Ammon's horn (tissue), 1 donor: ENCODE measurements around the gene TM4SF1.
"Not testable (repeated sequence)": the region's sequence is repeated elsewhere in the genome, so short reads cannot be mapped to it uniquely, and the experiment has no call there.

Source experiments
- DNase-seq: peaks from one replicate; pipeline ENCODE4 v3.0.0-alpha.2; 2016; ENCODE audit warnings: low spot score

TM4SF1 gene

DNA sequence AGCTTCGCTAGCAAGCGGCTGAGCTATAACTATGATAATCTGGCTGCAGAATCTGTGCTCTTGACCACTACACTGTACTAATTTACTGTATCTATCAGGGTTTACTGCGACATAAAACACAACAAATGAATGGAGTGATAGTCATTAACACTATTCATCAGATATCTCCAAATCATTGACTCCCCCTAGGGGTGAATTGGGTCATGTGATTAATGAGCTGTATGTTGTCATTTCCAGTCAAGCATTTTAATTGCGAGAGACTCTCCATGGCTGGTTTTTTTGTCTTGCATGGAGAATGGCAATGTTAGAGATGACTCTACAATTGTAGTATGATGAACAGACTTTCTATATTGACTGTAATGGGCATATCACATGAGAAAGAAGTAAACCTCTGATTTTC, 33.5 kb downstream of the TM4SF1 start:
- no peak for DNase-seq

GRCh38 chr3:149342413-149343380, 34.8 kb downstream of the TM4SF1 start:
- no peak for DNase-seq

DNA sequence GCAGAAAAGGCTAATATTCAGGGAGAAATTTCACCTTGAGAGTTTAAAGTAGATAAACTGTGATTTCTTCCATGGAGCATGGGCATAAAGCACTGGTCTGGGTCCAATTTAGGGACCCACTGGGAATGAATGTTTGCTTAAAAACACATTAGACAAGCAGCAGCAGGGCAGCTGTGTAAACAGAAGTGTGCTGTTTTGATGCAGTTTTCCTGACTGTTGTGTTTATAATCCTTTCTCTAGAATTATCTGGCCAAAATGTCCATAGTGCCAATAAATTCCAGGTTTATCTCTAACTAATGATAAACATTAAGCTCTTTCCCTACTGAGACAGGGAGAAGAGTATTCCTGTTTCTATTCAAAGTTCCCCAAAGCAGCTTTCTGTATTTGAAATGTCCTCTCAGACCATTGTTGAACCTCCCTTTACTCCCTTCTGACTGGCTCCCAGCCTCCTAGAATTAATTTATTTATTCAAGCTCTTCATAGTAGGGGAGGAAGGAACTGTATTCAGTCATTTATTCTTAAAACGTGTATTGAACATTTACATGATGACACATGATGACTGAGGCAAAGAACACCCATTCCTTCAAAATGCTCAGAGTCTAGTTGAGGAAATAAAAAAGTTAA, 37.0 kb downstream of the TM4SF1 start:
- DNase-seq: no peak

DNA sequence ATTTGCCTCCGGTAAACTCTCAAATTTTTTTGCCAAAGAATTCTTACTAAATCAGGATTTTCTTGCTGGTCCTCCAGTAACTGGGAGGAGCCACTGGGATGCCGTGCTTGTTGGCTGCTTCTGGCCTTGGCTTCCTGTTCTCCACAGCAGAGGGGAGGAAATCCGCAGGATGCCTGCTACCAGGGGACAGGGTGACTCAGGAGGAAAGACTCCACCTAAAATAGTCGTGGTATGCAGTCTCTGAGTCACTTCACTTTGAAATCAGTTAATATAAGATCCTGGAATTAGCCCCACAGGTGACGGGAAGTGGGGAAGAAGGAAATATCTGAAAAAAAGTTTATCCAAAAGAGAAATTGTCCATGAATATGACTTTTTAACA, 37.5 kb downstream of the TM4SF1 start:
- DNase-seq: peak; percentile 8

GRCh38 chr3:149337486-149337885, 40.0 kb downstream of the TM4SF1 start:
- not testable (repeated sequence) for DNase-seq

GRCh38 chr3:149336925-149337324, 40.5 kb downstream of the TM4SF1 start:
- no peak for DNase-seq

DNA sequence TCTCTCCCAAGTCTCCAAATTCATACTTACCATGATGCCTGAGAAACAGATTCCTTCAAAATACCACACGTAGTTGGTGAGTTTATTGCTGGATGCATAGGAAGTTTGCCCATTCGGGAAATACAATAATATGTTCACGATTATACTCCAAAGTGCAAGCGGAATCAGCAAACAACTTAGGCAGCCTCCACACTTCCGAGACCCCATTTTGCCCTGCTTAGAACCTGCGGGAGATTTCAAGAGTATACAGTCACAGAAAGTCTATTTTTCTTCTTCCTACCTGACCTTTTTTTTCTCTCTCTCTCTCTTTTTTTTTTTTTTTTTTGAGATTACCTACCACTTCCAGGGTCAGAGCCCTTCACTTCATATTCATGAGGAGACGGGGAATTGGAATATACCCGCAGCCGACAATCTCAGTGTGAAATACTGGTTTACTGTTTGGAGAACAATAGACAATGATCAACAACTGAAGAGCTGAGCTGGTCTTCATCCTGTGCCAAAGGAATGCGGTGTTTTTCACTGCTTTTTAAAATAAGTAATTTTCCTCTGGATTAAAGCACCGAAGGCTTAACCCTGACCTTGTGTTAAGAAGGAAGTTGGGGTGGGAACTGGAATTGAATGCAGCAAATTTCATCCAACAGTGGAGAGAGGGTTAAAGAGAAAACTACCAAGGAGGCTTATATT, 44.1 kb downstream of the TM4SF1 start, which contains the start of gene TM4SF18:
TM4SF18 (minus strand) TSS at position 461 of the 684 bp plus-strand sequence; CDS start at position 207, 254 bp downstream.
- peak; percentile 22 for DNase-seq

GRCh38 chr3:149332771-149333170, 44.7 kb downstream of the TM4SF1 start:
- DNase-seq: no peak

DNA sequence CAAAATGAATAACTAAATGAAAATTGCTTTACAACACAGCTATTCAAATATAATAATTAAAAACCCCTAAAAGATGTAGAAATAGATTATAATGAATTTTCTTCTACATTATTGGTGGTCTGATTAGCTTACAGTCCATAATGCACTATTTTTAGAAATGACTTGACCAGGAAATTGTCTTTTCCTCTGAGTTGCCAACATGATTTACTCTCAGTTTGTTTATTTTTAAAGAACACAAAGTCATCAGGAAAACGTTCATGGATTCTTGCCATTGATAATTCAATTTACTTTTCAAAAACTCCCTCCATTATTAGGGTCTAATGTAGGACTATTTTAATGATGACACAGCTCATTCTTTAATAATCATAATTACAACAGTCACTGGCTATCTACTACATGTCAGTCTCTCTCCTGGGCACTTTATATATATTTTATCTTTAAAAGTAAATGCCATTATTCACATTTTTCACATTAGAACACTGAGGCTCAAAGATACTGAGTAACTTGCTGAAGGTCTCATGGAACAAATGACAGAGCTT, 45.2 kb downstream of the TM4SF1 start:
- DNase-seq: no peak

GRCh38 chr3:149331396-149331795, 46.1 kb downstream of the TM4SF1 start:
- no peak for DNase-seq

GRCh38 chr3:149330609-149331331, 46.7 kb downstream of the TM4SF1 start:
- DNase-seq: no peak

DNA sequence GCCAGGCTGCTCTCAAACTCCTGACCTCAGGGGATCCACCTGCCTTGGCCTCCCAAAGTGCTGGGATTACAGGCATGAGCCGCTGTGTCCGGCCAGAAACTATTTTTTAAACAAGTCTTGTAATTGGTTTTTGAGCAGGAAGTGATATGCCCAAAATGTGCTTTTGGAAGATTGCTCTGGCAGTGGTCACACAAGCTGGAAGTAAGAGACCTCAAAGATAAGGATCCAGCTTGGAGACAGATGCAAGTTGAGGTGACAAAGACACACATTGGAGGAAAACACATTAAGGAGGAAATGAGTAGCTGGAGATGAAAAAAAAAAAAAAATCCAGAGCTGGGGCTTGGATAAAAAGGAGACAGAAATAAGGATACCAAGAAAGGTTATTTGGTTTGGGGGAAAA, 50.3 kb downstream of the TM4SF1 start:
- no peak for DNase-seq

GRCh38 chr3:149325581-149325980, 51.9 kb downstream of the TM4SF1 start:
- DNase-seq: no peak

GRCh38 chr3:149324332-149324731, 53.1 kb downstream of the TM4SF1 start:
- DNase-seq: no peak

DNA sequence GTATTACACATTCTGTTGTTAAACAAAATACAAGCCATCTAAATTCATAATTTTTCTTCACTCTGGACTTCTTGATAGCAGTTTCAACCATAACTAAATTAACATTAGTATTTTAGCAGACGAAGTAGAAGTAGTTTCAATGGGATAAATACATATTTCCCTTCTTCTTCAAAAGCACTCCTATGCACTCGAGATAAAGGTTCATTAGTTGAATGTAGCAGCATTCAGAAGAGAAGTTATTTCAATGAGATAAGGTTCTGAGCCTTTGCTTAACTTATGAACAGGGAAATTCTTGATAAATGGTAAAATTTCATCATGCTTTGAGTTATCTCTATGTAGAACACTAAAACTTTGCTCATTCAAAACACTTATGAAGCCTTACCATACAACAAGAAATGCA, 55.8 kb downstream of the TM4SF1 start:
- no peak for DNase-seq

DNA sequence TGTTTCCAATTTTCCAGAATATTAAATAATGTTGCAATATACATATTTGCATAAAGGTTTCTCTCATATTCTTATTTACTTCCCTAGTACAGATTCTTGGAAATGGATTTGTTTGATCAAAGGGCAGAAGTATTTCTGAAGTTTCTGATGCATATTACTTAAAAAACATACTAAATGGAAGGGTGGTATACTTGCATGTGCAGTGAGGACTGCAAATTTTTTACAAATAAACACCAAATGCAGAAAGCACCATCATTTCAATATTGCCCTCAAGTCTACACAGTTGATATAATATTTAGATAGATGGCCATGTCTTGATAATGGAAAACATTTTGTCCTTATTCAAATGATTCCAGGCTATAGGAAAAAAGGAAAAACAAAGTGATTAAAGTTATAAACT, 56.3 kb downstream of the TM4SF1 start:
- DNase-seq: no peak

DNA sequence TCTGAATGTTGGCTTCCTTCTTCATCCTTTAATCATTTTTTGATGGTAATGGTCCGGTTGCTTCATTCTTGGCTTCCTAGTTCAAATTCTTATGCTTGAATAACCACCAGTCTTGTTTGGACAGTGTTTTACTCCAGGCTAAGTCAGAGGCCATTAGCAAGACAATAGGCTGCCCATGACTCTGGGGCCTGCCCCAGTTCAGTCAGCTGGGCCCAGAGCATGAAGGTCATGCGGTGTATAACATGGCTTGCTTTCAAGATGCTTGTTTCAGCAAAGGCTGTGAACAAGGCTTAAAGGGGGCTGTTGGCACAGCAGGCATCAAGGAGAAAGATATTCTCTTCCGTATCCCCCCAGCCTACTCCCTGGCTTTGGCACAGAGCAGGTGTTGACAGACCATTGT, 57.7 kb downstream of the TM4SF1 start:
- DNase-seq: no peak
